Adrenal gland (tissue), 5 donors: ENCODE results near the gene SLFNL1.
A peak's percentile ranks its signal among the peaks of the same experiment; 100 is the strongest.

Experiments used
- POLR2A ChIP-seq, 2 donors: fragments of 450-650 bp; IDR thresholded peaks; one replicate each; pipeline ENCODE4 v1.6.1; 2017; ENCODE audit warnings: antibody characterized with exemption in 2 of 2, mild to moderate bottlenecking in 2 of 2, moderate library complexity in 1 of 2
- TF ChIP-seq, protein P1 (sequence below), 6 experiments: fragments of 450-650 bp in 4 of 6; fragments of 200-600 bp in 2 of 6; sonication (generic) in 1 of 6; IDR thresholded peaks; 1 replicate in 5 of 6; 2 replicates in 1 of 6; pipeline versions ENCODE4 v1.5.1 to v1.8.0; 2016 to 2021; ENCODE audit warnings: antibody characterized with exemption in 6 of 6, mild to moderate bottlenecking in 2 of 6, moderate library complexity in 1 of 6
- donor health status: DM: no; HTN: no; CAD: no.

DNA sequence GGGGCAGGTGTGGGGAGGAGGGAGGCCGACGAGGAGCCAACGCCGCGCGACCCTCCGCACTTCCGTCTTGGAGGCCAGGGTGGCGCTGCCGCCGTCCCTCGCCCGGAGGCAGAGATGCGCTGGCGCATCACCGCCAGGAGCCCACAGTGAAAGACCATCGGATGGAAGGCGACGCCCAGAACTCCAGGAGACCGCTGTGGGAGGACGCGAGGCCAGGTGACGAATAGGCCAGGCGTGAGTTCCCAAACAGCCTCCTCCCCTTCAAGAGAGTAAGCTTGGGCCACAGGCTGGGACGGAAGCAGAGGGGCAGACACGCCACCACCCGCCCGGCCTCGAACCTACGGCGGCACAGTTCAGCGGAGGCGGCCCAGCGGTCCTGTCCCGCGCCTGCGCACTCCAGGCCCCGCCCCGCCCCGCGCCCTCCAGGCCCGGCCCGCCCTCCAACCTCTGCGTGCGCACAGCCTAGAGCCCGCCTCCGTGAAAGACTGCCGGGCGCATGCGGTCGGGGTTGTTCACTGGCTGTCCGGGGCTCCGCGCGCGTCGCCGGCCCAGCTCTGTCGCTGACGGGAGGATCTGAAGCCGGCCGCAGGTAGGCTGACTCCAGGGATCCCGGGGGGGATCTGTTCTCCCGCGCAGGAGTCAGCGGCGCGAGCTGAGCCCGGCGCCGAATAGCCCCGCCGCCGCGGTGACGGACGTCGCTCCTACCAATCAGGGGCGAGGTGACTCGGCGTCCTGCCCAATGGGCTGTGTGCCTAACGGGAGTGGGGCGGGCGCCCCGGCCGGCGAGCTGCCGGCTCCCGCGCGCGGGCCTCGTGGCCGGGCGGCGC lies 42.1 kb downstream of the SLFNL1 start, which contains the start of gene CTPS1:
- TF ChIP-seq, protein P1, sequence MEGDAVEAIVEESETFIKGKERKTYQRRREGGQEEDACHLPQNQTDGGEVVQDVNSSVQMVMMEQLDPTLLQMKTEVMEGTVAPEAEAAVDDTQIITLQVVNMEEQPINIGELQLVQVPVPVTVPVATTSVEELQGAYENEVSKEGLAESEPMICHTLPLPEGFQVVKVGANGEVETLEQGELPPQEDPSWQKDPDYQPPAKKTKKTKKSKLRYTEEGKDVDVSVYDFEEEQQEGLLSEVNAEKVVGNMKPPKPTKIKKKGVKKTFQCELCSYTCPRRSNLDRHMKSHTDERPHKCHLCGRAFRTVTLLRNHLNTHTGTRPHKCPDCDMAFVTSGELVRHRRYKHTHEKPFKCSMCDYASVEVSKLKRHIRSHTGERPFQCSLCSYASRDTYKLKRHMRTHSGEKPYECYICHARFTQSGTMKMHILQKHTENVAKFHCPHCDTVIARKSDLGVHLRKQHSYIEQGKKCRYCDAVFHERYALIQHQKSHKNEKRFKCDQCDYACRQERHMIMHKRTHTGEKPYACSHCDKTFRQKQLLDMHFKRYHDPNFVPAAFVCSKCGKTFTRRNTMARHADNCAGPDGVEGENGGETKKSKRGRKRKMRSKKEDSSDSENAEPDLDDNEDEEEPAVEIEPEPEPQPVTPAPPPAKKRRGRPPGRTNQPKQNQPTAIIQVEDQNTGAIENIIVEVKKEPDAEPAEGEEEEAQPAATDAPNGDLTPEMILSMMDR (IDR thresholded peaks at IDR 0.05), result peak in 3 of 6 experiments; percentile 16 to 26 (median 24)
- peak; percentile 36 to 86 for TF ChIP-seq POLR2A (IDR thresholded peaks at IDR 0.05)
